ENCODE data around the gene PPP2R5D. TPM values are rescaled to one million over a fixed set of nuclear protein-coding genes. Genes with fewer than 3 reads are reported as not detected.

PPP2R5D gene
- total and polyA plus RNA-seq, 2 experiments from 2014 or later: 30.8 to 35.2 TPM

DNA sequence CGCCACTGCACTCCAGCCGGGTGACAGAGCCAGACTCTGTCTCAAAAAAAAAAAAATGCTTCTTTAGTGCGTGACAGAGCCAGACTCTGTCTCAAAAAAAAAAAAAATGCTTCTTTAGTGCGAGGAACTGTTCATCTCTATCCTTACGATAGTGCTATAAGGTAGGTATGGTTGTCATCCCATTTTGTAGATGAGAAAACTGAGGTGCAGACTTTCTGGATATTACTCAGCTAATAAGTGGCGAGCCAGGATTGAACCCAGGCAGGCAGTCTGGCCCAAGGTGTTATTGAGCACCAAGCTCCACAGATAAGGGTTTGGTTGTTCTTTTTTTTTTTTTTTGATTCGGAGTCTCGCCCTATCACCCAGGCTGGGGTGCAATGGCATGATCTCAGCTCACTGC, 17.5 kb downstream of the PPP2R5D start:
- no peak overlapping the region for H3K4me2 ChIP-seq
- no peak overlapping the region for H2AFZ ChIP-seq
- H3K79me2 ChIP-seq: peaks cover 12% of the 10 kb centered on the region
- H3K4me3 ChIP-seq: no peak overlapping the region
- H3K27ac ChIP-seq: no peak overlapping the region
- H3K9me2 ChIP-seq (replicated peaks; ENCODE audit: insufficient read depth): no peaks in the 10 kb centered on the region
- 97% methylated on average over 8 of the region's 8 CpGs for WGBS (ENCODE audit: low lambda C conversion rate, missing lambda C conversion rate)
- no peaks in the 10 kb centered on the region for H3K4me1 ChIP-seq (ENCODE audit: insufficient read depth)
- H3K36me3 ChIP-seq (replicated peaks; ENCODE audit: insufficient read depth, low read depth): no peaks in the 10 kb centered on the region
- no peaks in the 10 kb centered on the region for H3K27me3 ChIP-seq
- no peaks in the 10 kb centered on the region for H4K20me1 ChIP-seq (ENCODE audit: insufficient read depth, poor library complexity, severe bottlenecking)
- DNase-seq (ENCODE audit: low spot score): no peak
- TF ChIP-seq EZH2phosphoT487 (IDR thresholded peaks at IDR 0.05; ENCODE audit: low read depth, severe bottlenecking, unreplicated experiment): no peak
- no peak for TF ChIP-seq EZH2 (IDR thresholded peaks at IDR 0.05; ENCODE audit: borderline replicate concordance)
- TF ChIP-seq, protein P1, sequence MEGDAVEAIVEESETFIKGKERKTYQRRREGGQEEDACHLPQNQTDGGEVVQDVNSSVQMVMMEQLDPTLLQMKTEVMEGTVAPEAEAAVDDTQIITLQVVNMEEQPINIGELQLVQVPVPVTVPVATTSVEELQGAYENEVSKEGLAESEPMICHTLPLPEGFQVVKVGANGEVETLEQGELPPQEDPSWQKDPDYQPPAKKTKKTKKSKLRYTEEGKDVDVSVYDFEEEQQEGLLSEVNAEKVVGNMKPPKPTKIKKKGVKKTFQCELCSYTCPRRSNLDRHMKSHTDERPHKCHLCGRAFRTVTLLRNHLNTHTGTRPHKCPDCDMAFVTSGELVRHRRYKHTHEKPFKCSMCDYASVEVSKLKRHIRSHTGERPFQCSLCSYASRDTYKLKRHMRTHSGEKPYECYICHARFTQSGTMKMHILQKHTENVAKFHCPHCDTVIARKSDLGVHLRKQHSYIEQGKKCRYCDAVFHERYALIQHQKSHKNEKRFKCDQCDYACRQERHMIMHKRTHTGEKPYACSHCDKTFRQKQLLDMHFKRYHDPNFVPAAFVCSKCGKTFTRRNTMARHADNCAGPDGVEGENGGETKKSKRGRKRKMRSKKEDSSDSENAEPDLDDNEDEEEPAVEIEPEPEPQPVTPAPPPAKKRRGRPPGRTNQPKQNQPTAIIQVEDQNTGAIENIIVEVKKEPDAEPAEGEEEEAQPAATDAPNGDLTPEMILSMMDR (IDR thresholded peaks at IDR 0.05; ENCODE audit: poor library complexity): no peak
- H3K9me3 ChIP-seq (ENCODE audit: low read depth): no peaks in the 10 kb centered on the region

DNA sequence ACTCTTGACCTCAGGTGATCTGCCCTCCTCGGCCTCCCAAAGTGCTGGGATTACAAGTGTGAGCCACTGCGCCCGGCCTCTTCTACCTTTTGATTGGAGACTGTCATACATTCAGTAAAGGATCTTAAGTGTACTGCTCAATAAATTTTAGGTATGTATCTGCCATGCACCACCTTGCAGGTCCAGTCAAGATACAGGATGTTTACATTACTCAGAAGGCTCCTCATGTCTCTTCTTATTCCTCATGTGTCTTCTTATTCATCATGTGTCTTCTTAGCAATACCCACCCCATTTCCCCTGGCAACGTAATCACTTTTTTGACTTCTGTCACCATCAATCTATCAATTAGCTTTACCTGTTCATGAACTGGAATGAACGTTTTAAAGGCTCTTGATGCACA, 21.5 kb downstream of the PPP2R5D start:
- Histone ChIP-seq H3K27me3 (no peaks in the 10 kb centered on the region), H3K9me2 (replicated peaks; ENCODE audit: insufficient read depth) (no peaks in the 10 kb centered on the region), H2AFZ (no peak overlapping the region), H3K4me3 (no peak overlapping the region), H3K36me3 (replicated peaks; ENCODE audit: insufficient read depth, low read depth) (no peaks in the 10 kb centered on the region), H3K9me3 (ENCODE audit: low read depth) (no peaks in the 10 kb centered on the region), H3K4me2 (no peak overlapping the region), H3K27ac (no peak overlapping the region), H3K4me1 (ENCODE audit: insufficient read depth) (no peaks in the 10 kb centered on the region), H4K20me1 (ENCODE audit: insufficient read depth, poor library complexity, severe bottlenecking) (no peaks in the 10 kb centered on the region), H3K79me2 (no peaks in the 10 kb centered on the region)
- TF ChIP-seq EZH2phosphoT487 (IDR thresholded peaks at IDR 0.05; ENCODE audit: low read depth, severe bottlenecking, unreplicated experiment) (no peak), EZH2 (IDR thresholded peaks at IDR 0.05; ENCODE audit: borderline replicate concordance) (no peak)
- TF ChIP-seq, protein P1 (IDR thresholded peaks at IDR 0.05; ENCODE audit: poor library complexity): no peak
- no peak for DNase-seq (ENCODE audit: low spot score)
- 96% methylated on average over 5 of the region's 5 CpGs for WGBS (ENCODE audit: low lambda C conversion rate, missing lambda C conversion rate)

DNA sequence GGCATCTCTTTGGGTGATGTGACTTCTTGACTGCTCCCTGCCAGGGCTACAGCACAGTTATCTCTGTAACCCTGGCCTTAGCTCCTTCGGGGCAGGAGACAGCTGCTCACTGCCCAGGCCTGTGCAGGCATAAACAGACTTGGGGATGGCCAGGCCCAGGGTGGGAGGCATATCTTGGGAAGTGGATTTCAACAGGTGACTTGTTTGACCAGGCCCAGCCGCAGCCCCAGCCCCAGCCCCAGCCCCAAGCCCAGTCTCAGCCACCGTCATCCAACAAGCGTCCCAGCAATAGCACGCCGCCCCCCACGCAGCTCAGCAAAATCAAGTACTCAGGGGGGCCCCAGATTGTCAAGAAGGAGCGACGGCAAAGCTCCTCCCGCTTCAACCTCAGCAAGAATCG, 21.9 kb downstream of the PPP2R5D start:
- DNase-seq (ENCODE audit: low spot score): no peak
- Histone ChIP-seq H2AFZ (no peak overlapping the region), H4K20me1 (ENCODE audit: insufficient read depth, poor library complexity, severe bottlenecking) (no peaks in the 10 kb centered on the region), H3K79me2 (no peaks in the 10 kb centered on the region), H3K9me2 (replicated peaks; ENCODE audit: insufficient read depth) (no peaks in the 10 kb centered on the region), H3K36me3 (replicated peaks; ENCODE audit: insufficient read depth, low read depth) (no peaks in the 10 kb centered on the region), H3K4me1 (ENCODE audit: insufficient read depth) (no peaks in the 10 kb centered on the region), H3K27ac (no peak overlapping the region), H3K9me3 (ENCODE audit: low read depth) (no peaks in the 10 kb centered on the region), H3K27me3 (no peaks in the 10 kb centered on the region), H3K4me3 (no peak overlapping the region), H3K4me2 (no peak overlapping the region)
- 96% methylated on average over 11 of the region's 11 CpGs for WGBS (ENCODE audit: low lambda C conversion rate, missing lambda C conversion rate)
- TF ChIP-seq EZH2 (IDR thresholded peaks at IDR 0.05; ENCODE audit: borderline replicate concordance) (no peak), EZH2phosphoT487 (IDR thresholded peaks at IDR 0.05; ENCODE audit: low read depth, severe bottlenecking, unreplicated experiment) (no peak)
- TF ChIP-seq, protein P1 (IDR thresholded peaks at IDR 0.05; ENCODE audit: poor library complexity): no peak

GRCh38 chr6:43007126-43007525, 22.8 kb downstream of the PPP2R5D start:
- Histone ChIP-seq H3K4me3 (no peak overlapping the region), H3K27ac (no peak overlapping the region), H3K9me2 (replicated peaks; ENCODE audit: insufficient read depth) (no peaks in the 10 kb centered on the region), H3K27me3 (no peaks in the 10 kb centered on the region), H3K36me3 (replicated peaks; ENCODE audit: insufficient read depth, low read depth) (no peaks in the 10 kb centered on the region), H3K4me1 (ENCODE audit: insufficient read depth) (no peaks in the 10 kb centered on the region), H3K79me2 (no peaks in the 10 kb centered on the region), H2AFZ (no peak overlapping the region), H3K9me3 (ENCODE audit: low read depth) (no peaks in the 10 kb centered on the region), H4K20me1 (ENCODE audit: insufficient read depth, poor library complexity, severe bottlenecking) (no peaks in the 10 kb centered on the region), H3K4me2 (no peak overlapping the region)
- DNase-seq (ENCODE audit: low spot score): no peak
- 93% methylated on average over 9 of the region's 9 CpGs for WGBS (ENCODE audit: low lambda C conversion rate, missing lambda C conversion rate)
- no peak for TF ChIP-seq EZH2 (IDR thresholded peaks at IDR 0.05; ENCODE audit: borderline replicate concordance)
- no peak for TF ChIP-seq EZH2phosphoT487 (IDR thresholded peaks at IDR 0.05; ENCODE audit: low read depth, severe bottlenecking, unreplicated experiment)
- TF ChIP-seq, protein P1 (IDR thresholded peaks at IDR 0.05; ENCODE audit: poor library complexity): no peak
